NCI-H2029 treated with DMSO at 0.1 percent for 48 hours (cell line): ENCODE results near the gene TCERG1L.
A peak's percentile ranks its signal among the peaks of the same experiment; 100 is the strongest.

Experiments
- DNase-seq: peaks from one replicate; lab custom pipeline; 2025; lab: John Stamatoyannopoulos, UW

TCERG1L gene

GRCh38 chr10:131207176-131207575, 104.3 kb downstream of the TCERG1L start:
- no peak for DNase-seq

GRCh38 chr10:131206111-131206995, 105.2 kb downstream of the TCERG1L start:
- DNase-seq, result no peak

GRCh38 chr10:131205556-131205955, 106.0 kb downstream of the TCERG1L start:
- DNase-seq, result no peak

GRCh38 chr10:131204406-131205152, 106.9 kb downstream of the TCERG1L start:
- no peak for DNase-seq

- DNase-seq, result no peak
Measured at GRCh38 chr10:131203456-131204357, 107.8 kb downstream of the TCERG1L start.

- DNase-seq, result peak; percentile 16
Measured at GRCh38 chr10:131202990-131203389, 108.5 kb downstream of the TCERG1L start.

GRCh38 chr10:131201741-131202515, 109.6 kb downstream of the TCERG1L start:
- DNase-seq, result no peak

- DNase-seq, result no peak
Measured at GRCh38 chr10:131200856-131201470, 110.6 kb downstream of the TCERG1L start.

GRCh38 chr10:131199646-131200045, 111.9 kb downstream of the TCERG1L start:
- no peak for DNase-seq

- no peak for DNase-seq
Measured at GRCh38 chr10:131198843-131199242, 112.7 kb downstream of the TCERG1L start.

GRCh38 chr10:131198401-131198800, 113.1 kb downstream of the TCERG1L start:
- no peak for DNase-seq

GRCh38 chr10:131196176-131196885, 115.2 kb downstream of the TCERG1L start:
- DNase-seq, result no peak

GRCh38 chr10:131195558-131196159, 115.9 kb downstream of the TCERG1L start:
- no peak for DNase-seq

GRCh38 chr10:131195116-131195515, 116.4 kb downstream of the TCERG1L start:
- DNase-seq, result no peak

- DNase-seq, result no peak
Measured at GRCh38 chr10:131193923-131194322, 117.6 kb downstream of the TCERG1L start.

- DNase-seq, result no peak
Measured at GRCh38 chr10:131188494-131188893, 123.0 kb downstream of the TCERG1L start.

- no peak for DNase-seq
Measured at GRCh38 chr10:131187926-131188325, 123.6 kb downstream of the TCERG1L start.

GRCh38 chr10:131187274-131187673, 124.2 kb downstream of the TCERG1L start:
- no peak for DNase-seq

- DNase-seq, result no peak
Measured at GRCh38 chr10:131186547-131187253, 124.8 kb downstream of the TCERG1L start.
